Spleen (tissue), 11 donors: ENCODE results near the gene FBP1. TPM values are rescaled to one million over a fixed set of nuclear protein-coding genes. Genes with fewer than 3 reads are reported as not detected.

Source experiments
- DNase-seq: peaks from one replicate; pipeline ENCODE4 v3.0.0-alpha.2; 2020
- H3K27ac ChIP-seq, 8 donors: fragments of 200-600 bp; sonication (generic) in 7 of 8; 1 replicate in 4 of 8; 2 replicates in 4 of 8; pipeline versions ENCODE4 v1.5.0 to v1.8.0; 2016 to 2021; ENCODE audit warnings: inconsistent platforms in 4 of 8, mild to moderate bottlenecking in 4 of 8, moderate library complexity in 1 of 8
- H3K27me3 ChIP-seq, 7 donors: fragments of 200-600 bp; sonication (generic) in 6 of 7; replicated peaks in 1 of 7; 1 replicate in 4 of 7; 2 replicates in 3 of 7; pipeline versions ENCODE4 v1.5.0 to v1.8.0; 2016 to 2021; ENCODE audit warnings: inconsistent platforms in 3 of 7, mild to moderate bottlenecking in 1 of 7
- H3K36me3 ChIP-seq, 6 donors: fragments of 200-600 bp; sonication (generic) in 5 of 6; 1 replicate in 4 of 6; 2 replicates in 2 of 6; pipeline versions ENCODE4 v1.5.0 to v1.8.0; 2016 to 2021; ENCODE audit warnings: inconsistent platforms in 2 of 6
- H3K4me1 ChIP-seq, 6 donors: fragments of 200-600 bp; sonication (generic) in 5 of 6; 1 replicate in 3 of 6; 2 replicates in 3 of 6; pipeline versions ENCODE4 v1.5.0 to v1.8.0; 2016 to 2021; ENCODE audit warnings: inconsistent platforms in 3 of 6
- H3K4me3 ChIP-seq, 8 donors: fragments of 200-600 bp; sonication (generic) in 7 of 8; 1 replicate in 4 of 8; 2 replicates in 4 of 8; pipeline versions ENCODE4 v1.5.0 to v1.8.0; 2016 to 2021; ENCODE audit warnings: inconsistent platforms in 4 of 8, mild to moderate bottlenecking in 4 of 8, moderate library complexity in 2 of 8
- H3K9me3 ChIP-seq, 8 donors: fragments of 200-600 bp; sonication (generic) in 7 of 8; 1 replicate in 4 of 8; 2 replicates in 4 of 8; pipeline versions ENCODE4 v1.5.0 to v1.8.0; 2016 to 2021; ENCODE audit warnings: inconsistent platforms in 4 of 8
- POLR2A ChIP-seq, 3 donors: fragments of 450-650 bp; IDR thresholded peaks; one replicate each; pipeline ENCODE4 v1.5.1; 2017; ENCODE audit warnings: antibody characterized with exemption in 3 of 3, mild to moderate bottlenecking in 1 of 3
- POLR2AphosphoS5 ChIP-seq, 3 donors: sonication (generic); formaldehyde crosslinking; IDR thresholded peaks; one replicate each; pipeline ENCODE4 v1.5.1; 2017; ENCODE audit warnings: antibody characterized with exemption in 3 of 3
- WGBS, 5 donors: extraction: QIAGEN DNeasy Blood & Tissue Kit in 3 of 5; methylation state at CpG; one replicate each; pipeline versions ENCODE4 v1.1.5 to v1.1.7; 2013 to 2018; 5-methylcytosine and 5-hydroxymethylcytosine counted together
- intact Hi-C: fragments of 100-400 bp; cut with DNase I; formaldehyde crosslinking; loops from one replicate; pipeline ENCODE4 v1.15.0; 2023; ENCODE audit warnings: low total_unique reads
- polyA plus RNA-seq, 3 donors: library from polyadenylated mRNA; stranded (reverse); fragments of 200-250 nt; gene quantifications; one replicate each; pipeline ENCODE4 v1.2.1, GENCODE V29; 2013
- total RNA-seq, 7 donors: library from RNA; depleted of rRNA in 3 of 7; stranded (reverse); fragments of >200 nt in 3 of 7; fragmentation: NEBNext Ultra II Directional in 4 of 7; extraction: Animal tissue kit (Norgen Biotek cat#: 25700) in 4 of 7; gene quantifications; one replicate each; pipeline versions ENCODE4 v1.1.0 to v1.2.1, GENCODE V29; 2016 to 2021
- TF ChIP-seq, protein P1 (sequence below), 11 experiments: fragments of 200-600 bp in 7 of 11; fragments of 450-650 bp in 4 of 11; sonication (generic) in 4 of 11; IDR thresholded peaks in 8 of 11; conservative IDR thresholded peaks in 3 of 11; 1 replicate in 7 of 11; 2 replicates in 4 of 11; pipeline versions ENCODE4 v1.4.0 to v1.8.0; 2016 to 2021; ENCODE audit warnings: antibody characterized with exemption in 11 of 11, inconsistent platforms in 4 of 11, mild to moderate bottlenecking in 1 of 11
- donor health status: healthy with polysubstance abuse.
- donor health status: DM: no; HTN: no; CAD: no; lungs with moderate emphysema.
- donor health status: DM: no; HTN: no; CAD: no.
- donor health status: Bipolar disorder and iron deficiency.
- donor health status: healthy.
- donor health status: DM: no; HTN: no; CAD: no.
- donor health status: DM: yes; HTN: yes; CAD: no.

Gene FBP1
- total and polyA plus RNA-seq, 10 donors: 7.9 to 57.4 (median 12.4) TPM

DNA sequence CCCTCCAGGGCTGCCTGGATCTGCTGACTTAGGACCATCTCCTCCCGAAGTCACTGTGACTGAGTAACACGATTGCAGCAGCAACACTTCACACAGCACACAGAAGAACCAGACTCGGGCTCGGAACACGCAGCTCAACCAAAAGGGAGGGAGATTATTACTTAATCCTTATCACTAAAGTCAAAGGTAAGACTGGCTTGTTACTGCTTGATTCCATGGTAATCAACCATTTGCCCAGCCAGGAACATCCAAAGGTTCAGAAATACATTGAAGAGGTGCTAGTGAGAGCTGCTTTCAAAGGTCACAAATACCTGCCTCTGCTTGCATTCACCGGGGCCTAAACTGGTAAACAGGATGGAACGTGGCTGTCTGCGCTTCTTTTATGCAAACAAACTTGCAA, 7.7 kb downstream of the FBP1 start:
- no peak overlapping the region for H3K27ac ChIP-seq
- 83 to 88% (median 88%) methylated on average over 8 of the region's 8 CpGs for WGBS, 5 donors
- no peaks in the 10 kb centered on the region for H3K36me3 ChIP-seq
- peaks cover 0 to 7% (median 0%) of the 10 kb centered on the region in 6 donors for H3K4me1 ChIP-seq
- intact Hi-C loops: no loop called here
- DNase-seq: no peak
- no peak overlapping the region for H3K4me3 ChIP-seq
- H3K9me3 ChIP-seq: no peaks in the 10 kb centered on the region
- TF ChIP-seq POLR2A (IDR thresholded peaks at IDR 0.05) (no peak), POLR2AphosphoS5 (IDR thresholded peaks at IDR 0.05) (no peak)
- TF ChIP-seq, protein P1, sequence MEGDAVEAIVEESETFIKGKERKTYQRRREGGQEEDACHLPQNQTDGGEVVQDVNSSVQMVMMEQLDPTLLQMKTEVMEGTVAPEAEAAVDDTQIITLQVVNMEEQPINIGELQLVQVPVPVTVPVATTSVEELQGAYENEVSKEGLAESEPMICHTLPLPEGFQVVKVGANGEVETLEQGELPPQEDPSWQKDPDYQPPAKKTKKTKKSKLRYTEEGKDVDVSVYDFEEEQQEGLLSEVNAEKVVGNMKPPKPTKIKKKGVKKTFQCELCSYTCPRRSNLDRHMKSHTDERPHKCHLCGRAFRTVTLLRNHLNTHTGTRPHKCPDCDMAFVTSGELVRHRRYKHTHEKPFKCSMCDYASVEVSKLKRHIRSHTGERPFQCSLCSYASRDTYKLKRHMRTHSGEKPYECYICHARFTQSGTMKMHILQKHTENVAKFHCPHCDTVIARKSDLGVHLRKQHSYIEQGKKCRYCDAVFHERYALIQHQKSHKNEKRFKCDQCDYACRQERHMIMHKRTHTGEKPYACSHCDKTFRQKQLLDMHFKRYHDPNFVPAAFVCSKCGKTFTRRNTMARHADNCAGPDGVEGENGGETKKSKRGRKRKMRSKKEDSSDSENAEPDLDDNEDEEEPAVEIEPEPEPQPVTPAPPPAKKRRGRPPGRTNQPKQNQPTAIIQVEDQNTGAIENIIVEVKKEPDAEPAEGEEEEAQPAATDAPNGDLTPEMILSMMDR (IDR thresholded peaks at IDR 0.05 in 8 of 11, conservative IDR thresholded peaks at IDR 0.05 in 3 of 11): no peak
- no peaks in the 10 kb centered on the region for H3K27me3 ChIP-seq

DNA sequence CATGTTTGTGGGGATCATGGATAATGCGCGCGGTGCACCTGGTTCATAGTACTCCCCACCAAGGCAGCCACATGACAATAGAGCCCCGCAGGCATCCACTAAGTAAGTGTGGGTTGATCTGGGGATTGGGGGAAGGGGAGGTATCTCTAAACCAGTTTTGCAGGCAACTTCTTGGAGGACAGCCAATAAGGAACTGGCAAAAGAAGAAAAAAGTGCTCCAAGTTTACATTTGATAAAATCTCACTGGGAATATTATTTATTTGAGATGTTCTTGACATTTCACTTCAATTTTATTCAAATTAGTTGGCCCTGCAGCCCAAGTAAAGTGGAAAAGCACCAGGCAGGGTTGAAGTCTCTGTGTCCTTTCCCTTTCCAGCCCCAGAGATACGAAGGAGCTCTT, 8.5 kb downstream of the FBP1 start:
- TF ChIP-seq, protein P1 (IDR thresholded peaks at IDR 0.05 in 8 of 11, conservative IDR thresholded peaks at IDR 0.05 in 3 of 11): no peak
- no peak for TF ChIP-seq POLR2AphosphoS5 (IDR thresholded peaks at IDR 0.05)
- no peak for TF ChIP-seq POLR2A (IDR thresholded peaks at IDR 0.05)
- Histone ChIP-seq H3K27ac (no peak overlapping the region), H3K9me3 (no peaks in the 10 kb centered on the region), H3K36me3 (no peaks in the 10 kb centered on the region), H3K4me1 (peaks cover 0 to 7% (median 0%) of the 10 kb centered on the region in 6 donors), H3K4me3 (no peak overlapping the region), H3K27me3 (no peaks in the 10 kb centered on the region)
- 66 to 78% (median 74%) methylated on average over 5 of the region's 5 CpGs for WGBS, 5 donors
- intact Hi-C loops: no loop called here
- no peak for DNase-seq

DNA sequence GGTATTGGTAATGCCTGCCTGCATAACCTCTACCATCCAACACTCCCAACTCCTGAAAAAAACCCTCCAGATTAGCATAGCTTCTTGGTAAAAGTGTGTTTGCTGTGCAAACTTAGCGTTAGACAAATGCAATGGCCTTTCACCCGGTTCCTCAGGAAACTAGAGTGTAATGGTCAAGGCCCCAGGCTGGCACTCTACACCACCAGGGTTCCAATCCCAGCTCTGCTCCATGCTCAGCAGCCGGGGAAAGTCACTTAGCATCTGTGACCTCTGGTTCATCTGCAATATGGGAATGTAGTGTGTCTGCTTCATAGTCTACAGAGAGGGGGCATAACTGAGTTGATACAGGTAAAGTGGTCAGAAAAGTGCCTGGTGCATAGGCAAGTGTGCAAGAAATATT, 9.0 kb downstream of the FBP1 start:
- intact Hi-C loops: no loop called here
- WGBS, 5 donors: 70 to 94% (median 79%) methylated on average over 3 of the region's 3 CpGs
- Histone ChIP-seq H3K9me3 (no peaks in the 10 kb centered on the region), H3K36me3 (no peaks in the 10 kb centered on the region), H3K27ac (no peak overlapping the region), H3K27me3 (no peaks in the 10 kb centered on the region), H3K4me1 (peaks cover 0 to 7% (median 0%) of the 10 kb centered on the region in 6 donors), H3K4me3 (no peak overlapping the region)
- TF ChIP-seq, protein P1 (IDR thresholded peaks at IDR 0.05 in 8 of 11, conservative IDR thresholded peaks at IDR 0.05 in 3 of 11): no peak
- TF ChIP-seq POLR2A (IDR thresholded peaks at IDR 0.05): no peak
- no peak for DNase-seq

DNA sequence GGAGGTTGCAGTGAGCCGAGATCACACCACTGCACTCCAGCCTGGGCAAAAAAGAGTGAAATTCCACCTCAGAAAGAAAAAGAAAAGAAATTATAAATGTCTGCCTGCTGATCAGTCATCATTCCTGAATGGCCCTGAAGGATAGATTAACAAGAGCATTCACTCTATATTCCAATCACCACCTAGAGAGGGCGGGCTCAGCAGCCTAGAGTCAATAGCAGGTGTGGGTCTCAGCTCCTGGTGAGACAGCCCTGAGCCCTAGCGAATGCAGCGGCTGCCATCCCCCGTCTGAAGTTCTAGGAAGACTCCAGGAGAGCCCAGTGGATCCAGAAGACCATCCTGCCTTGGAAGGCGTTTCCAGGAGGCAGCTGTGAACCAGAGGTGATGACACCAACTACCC, 12.0 kb downstream of the FBP1 start:
- intact Hi-C loops: no loop called here
- Histone ChIP-seq H3K4me1 (peaks cover 0 to 7% (median 0%) of the 10 kb centered on the region in 6 donors), H3K36me3 (no peaks in the 10 kb centered on the region), H3K27me3 (no peaks in the 10 kb centered on the region), H3K27ac (no peak overlapping the region), H3K4me3 (no peak overlapping the region), H3K9me3 (no peaks in the 10 kb centered on the region)
- no peak for TF ChIP-seq POLR2A (IDR thresholded peaks at IDR 0.05)
- no peak for TF ChIP-seq POLR2AphosphoS5 (IDR thresholded peaks at IDR 0.05)
- DNase-seq: no peak
- WGBS, 5 donors: 84 to 96% (median 91%) methylated on average over 6 of the region's 6 CpGs

DNA sequence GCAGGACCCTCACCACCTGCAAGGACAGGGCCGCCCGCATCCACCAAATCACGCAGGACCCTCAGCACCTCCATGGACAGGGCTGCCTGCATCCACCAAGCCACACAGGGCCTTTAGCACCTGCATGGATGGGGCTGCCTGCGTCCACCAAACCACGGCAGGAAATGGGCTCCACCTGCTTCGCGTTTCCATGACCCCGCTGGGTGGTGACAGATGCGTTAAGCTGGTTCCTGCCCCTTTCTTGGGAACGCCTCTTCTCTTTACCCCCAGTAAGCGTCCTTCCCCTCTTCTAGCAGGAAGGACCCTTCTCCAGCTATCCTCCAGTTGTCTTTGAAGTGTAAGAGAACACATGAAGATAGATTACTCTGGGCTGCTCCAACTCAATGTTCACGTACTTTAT, 13.5 kb downstream of the FBP1 start:
- no peaks in the 10 kb centered on the region for H3K9me3 ChIP-seq
- intact Hi-C loops: no loop called here
- H3K27ac ChIP-seq: no peak overlapping the region
- TF ChIP-seq, protein P1 (IDR thresholded peaks at IDR 0.05 in 8 of 11, conservative IDR thresholded peaks at IDR 0.05 in 3 of 11): no peak
- TF ChIP-seq POLR2A (IDR thresholded peaks at IDR 0.05) (no peak), POLR2AphosphoS5 (IDR thresholded peaks at IDR 0.05) (no peak)
- no peak overlapping the region for H3K4me3 ChIP-seq
- H3K4me1 ChIP-seq: peaks cover 0 to 4% (median 0%) of the 10 kb centered on the region in 6 donors
- H3K36me3 ChIP-seq: no peaks in the 10 kb centered on the region
- 48 to 61% (median 55%) methylated on average over 12 of the region's 12 CpGs for WGBS, 5 donors
- H3K27me3 ChIP-seq: no peaks in the 10 kb centered on the region
- DNase-seq: no peak
